IMR-90 (cell line): ENCODE results near the gene MICOS13. TPM values are rescaled to one million over a fixed set of nuclear protein-coding genes. Genes with fewer than 3 reads are reported as not detected.

Experiments
- ATAC-seq: fragments of 200-7000 bp; cut with Tn5 transposase; 2 replicates; pipeline ENCODE4 v1.9.1; 2020; ENCODE audit warnings: low read depth, mild to moderate bottlenecking, moderate library complexity
- BruUV-seq: library from RNA; stranded (reverse); fragments of 400-500 nt; replicated peaks from 2 replicates; lab custom pipeline; 2021; lab: Mats Ljungman, UMichigan
- CTCF ChIA-PET: fragments of 300-600 bp; formaldehyde crosslinking; extraction: SDS; loops from one replicate; lab custom pipeline; 2021; ENCODE audit warnings: antibody characterized with exemption; lab: Yijun Ruan, JAX
- POLR2A ChIA-PET: fragments of 300-600 bp; sonication (Branson Sonifier 250); formaldehyde crosslinking; loops from one replicate; lab custom pipeline; 2022; ENCODE audit warnings: antibody characterized with exemption; ENCODE audit not compliant: unreplicated experiment; lab: Charles Lee
- DNase-seq: peaks from one replicate; pipeline ENCODE4 v3.0.0; 2013
- H2AFZ ChIP-seq: replicated peaks from 2 replicates; pipeline ENCODE3; 2013; ENCODE audit warnings: low read length, mild to moderate bottlenecking; ENCODE audit not compliant: poor library complexity
- H2AK5ac ChIP-seq: 2 replicates; pipeline ENCODE4 v1.6.1; 2013; ENCODE audit warnings: low read depth, low read length, inconsistent platforms
- H2AK9ac ChIP-seq: replicated peaks from 2 replicates; pipeline ENCODE3; 2013; ENCODE audit warnings: mild to moderate bottlenecking, low read depth, low read length, moderate library complexity; ENCODE audit not compliant: poor library complexity
- H2BK120ac ChIP-seq: 2 replicates; pipeline ENCODE4 v1.6.1; 2013; ENCODE audit warnings: low read depth, low read length, inconsistent platforms
- H2BK15ac ChIP-seq: 3 replicates; pipeline ENCODE4 v1.6.1; 2013; ENCODE audit warnings: low read depth, low read length, inconsistent platforms
- H2BK20ac ChIP-seq: 2 replicates; pipeline ENCODE4 v1.6.1; 2013; ENCODE audit warnings: low read depth, mild to moderate bottlenecking, inconsistent platforms, low read length, moderate library complexity
- H2BK5ac ChIP-seq: 2 replicates; pipeline ENCODE4 v1.6.1; 2013; ENCODE audit warnings: mild to moderate bottlenecking, low read depth, low read length, inconsistent platforms; ENCODE audit not compliant: poor library complexity, severe bottlenecking
- H3K14ac ChIP-seq: replicated peaks from 2 replicates; pipeline ENCODE4 v1.6.1; 2013; ENCODE audit warnings: low read depth, low read length, inconsistent platforms
- H3K18ac ChIP-seq: 2 replicates; pipeline ENCODE4 v1.6.1; 2013; ENCODE audit warnings: low read depth, low read length, control low read depth
- H3K23ac ChIP-seq: 2 replicates; pipeline ENCODE4 v1.6.1; 2013; ENCODE audit warnings: low read depth, low read length, inconsistent platforms
- H3K27ac ChIP-seq: 2 replicates; pipeline ENCODE4 v1.5.1; 2013; ENCODE audit warnings: mild to moderate bottlenecking, control low read depth, low read length; ENCODE audit not compliant: insufficient read depth
- H3K27me3 ChIP-seq: 2 replicates; pipeline ENCODE4 v1.6.1; 2013; ENCODE audit warnings: low read length; ENCODE audit not compliant: control insufficient read depth, insufficient read depth
- H3K36me3 ChIP-seq: 2 replicates; pipeline ENCODE4 v1.6.1; 2013; ENCODE audit warnings: low read length, mixed read lengths; ENCODE audit not compliant: control insufficient read depth, insufficient read depth
- H3K4ac ChIP-seq: 2 replicates; pipeline ENCODE4 v1.6.1; 2013; ENCODE audit warnings: low read depth, low read length, inconsistent platforms
- H3K4me1 ChIP-seq: 2 replicates; pipeline ENCODE4 v1.6.1; 2013; ENCODE audit warnings: low read length, mixed read lengths; ENCODE audit not compliant: control insufficient read depth, insufficient read depth
- H3K4me2 ChIP-seq: 2 replicates; pipeline ENCODE4 v1.6.1; 2013; ENCODE audit warnings: low read depth, mild to moderate bottlenecking, control low read depth, low read length, moderate library complexity
- H3K4me3 ChIP-seq: 2 replicates; pipeline ENCODE4 v1.5.1; 2013; ENCODE audit warnings: low read depth, mild to moderate bottlenecking, control low read depth, low read length, moderate library complexity; ENCODE audit not compliant: insufficient read depth
- H3K56ac ChIP-seq: 2 replicates; pipeline ENCODE4 v1.6.1; 2013; ENCODE audit warnings: low read length, inconsistent platforms; ENCODE audit not compliant: insufficient read depth; ENCODE audit errors: extremely low read depth
- H3K79me1 ChIP-seq, 2 experiments: 2 replicates each; pipeline ENCODE4 v1.6.1; 2013; ENCODE audit warnings: low read length in 2 of 2, inconsistent platforms in 1 of 2, low read depth in 1 of 2
- H3K9ac ChIP-seq: 2 replicates; pipeline ENCODE4 v1.6.1; 2013; ENCODE audit warnings: low read depth, low read length, control low read depth
- H3K9me1 ChIP-seq: 2 replicates; pipeline ENCODE4 v1.6.1; 2013; ENCODE audit warnings: low read length, inconsistent platforms; ENCODE audit not compliant: insufficient read depth
- H3K9me3 ChIP-seq: 2 replicates; pipeline ENCODE4 v1.6.1; 2013; ENCODE audit warnings: low read length; ENCODE audit not compliant: control insufficient read depth, insufficient read depth
- H4K20me1 ChIP-seq: 2 replicates; pipeline ENCODE4 v1.6.1; 2013; ENCODE audit warnings: low read length, inconsistent platforms; ENCODE audit not compliant: insufficient read depth
- H4K5ac ChIP-seq: 2 replicates; pipeline ENCODE4 v1.6.1; 2013; ENCODE audit warnings: mild to moderate bottlenecking, low read depth, low read length, control low read depth
- H4K8ac ChIP-seq, 2 experiments: 2 replicates each; pipeline ENCODE4 v1.6.1; 2013; ENCODE audit warnings: low read depth in 2 of 2, low read length in 2 of 2, control low read depth in 1 of 2, inconsistent platforms in 1 of 2
- H4K91ac ChIP-seq: 2 replicates; pipeline ENCODE4 v1.6.1; 2013; ENCODE audit warnings: low read depth, low read length, inconsistent platforms; ENCODE audit not compliant: insufficient read depth
- BHLHE40 ChIP-seq: fragments of 150-350 bp; IDR thresholded peaks from 2 replicates; pipeline ENCODE4 v1.6.1; 2016; ENCODE audit warnings: mild to moderate bottlenecking, low read depth, low read length
- CEBPB ChIP-seq: IDR thresholded peaks from 2 replicates; pipeline ENCODE4 v1.6.1; 2012; ENCODE audit warnings: low read depth, low read length, improper control_type of control experiment
- CHD1 ChIP-seq: IDR thresholded peaks from 2 replicates; pipeline ENCODE4 v1.6.1; 2012; ENCODE audit warnings: low read depth, low read length, improper control_type of control experiment
- FOS ChIP-seq: fragments of 150-350 bp; IDR thresholded peaks from 2 replicates; pipeline ENCODE4 v1.6.1; 2016; ENCODE audit warnings: low read depth, low read length
- MAFK ChIP-seq: IDR thresholded peaks from 2 replicates; pipeline ENCODE4 v1.6.1; 2012; ENCODE audit warnings: low read depth, low read length, improper control_type of control experiment
- MAZ ChIP-seq: IDR thresholded peaks from 2 replicates; pipeline ENCODE4 v1.6.1; 2012; ENCODE audit warnings: low read depth, mild to moderate bottlenecking, low read length, improper control_type of control experiment, moderate library complexity, borderline replicate concordance
- MXI1 ChIP-seq: IDR thresholded peaks from 2 replicates; pipeline ENCODE4 v1.6.1; 2012; ENCODE audit warnings: low read depth, mild to moderate bottlenecking, low read length, moderate library complexity, borderline replicate concordance
- NFE2L2 ChIP-seq: fragments of 150-350 bp; IDR thresholded peaks from 2 replicates; pipeline ENCODE4 v1.6.1; 2016; ENCODE audit warnings: low read depth, mild to moderate bottlenecking, low read length
- POLR2A ChIP-seq: IDR thresholded peaks from 2 replicates; pipeline ENCODE4 v1.6.1; 2012; ENCODE audit warnings: mild to moderate bottlenecking, low read depth, low read length
- RAD21 ChIP-seq: IDR thresholded peaks from 2 replicates; pipeline ENCODE4 v1.6.1; 2012; ENCODE audit warnings: low read length, improper control_type of control experiment
- RCOR1 ChIP-seq: IDR thresholded peaks from 2 replicates; pipeline ENCODE4 v1.6.1; 2012; ENCODE audit warnings: mild to moderate bottlenecking, low read length, improper control_type of control experiment; ENCODE audit not compliant: insufficient replicate concordance
- RFX5 ChIP-seq: IDR thresholded peaks from 2 replicates; pipeline ENCODE4 v1.8.0; 2012; ENCODE audit warnings: low read depth, mild to moderate bottlenecking, low read length, moderate library complexity
- SMC3 ChIP-seq: fragments of 150-350 bp; IDR thresholded peaks from 2 replicates; pipeline ENCODE4 v1.6.1; 2016; ENCODE audit warnings: low read depth, mild to moderate bottlenecking, antibody characterized with exemption, low read length, moderate library complexity
- WGBS, 2 experiments: methylation state at CpG; one replicate each; pipeline versions ENCODE4 v1.1.5 to v1.1.7; 2013; ENCODE audit warnings: missing lambda C conversion rate in 2 of 2; ENCODE audit not compliant: insufficient read length in 1 of 2; ENCODE audit errors: extremely low coverage in 2 of 2; 5-methylcytosine and 5-hydroxymethylcytosine counted together
- dilution Hi-C: fragments of 300-500 bp; cut with HindIII; formaldehyde crosslinking; loops from one replicate; pipeline ENCODE4 v1.14.3; 2018; ENCODE audit warnings: low sequenced_read_pairs; ENCODE audit not compliant: unreplicated experiment
- in situ Hi-C: fragments of 300-500 bp; cut with MboI; formaldehyde crosslinking; loops from 3 replicates; pipeline ENCODE4 v1.14.3; 2019; ENCODE audit warnings: low sequenced_read_pairs, inconsistent platforms, mixed read lengths
- intact Hi-C: fragments of 100-400 bp; cut with micrococcal nuclease; formaldehyde crosslinking; loops from 2 replicates; pipeline ENCODE4 v1.10.0; 2022
- polyA plus RNA-seq, 3 experiments: library from polyadenylated mRNA; depleted of rRNA; stranded (reverse); fragments of >200 nt; gene quantifications; 2 replicates each; pipeline ENCODE4 v1.2.3, GENCODE V29; 2012; ENCODE audit warnings: low replicate concordance in 1 of 3
- total RNA-seq: library from RNA; depleted of rRNA; stranded (reverse); fragments of >200 nt; gene quantifications from 2 replicates; pipeline ENCODE4 v1.2.3, GENCODE V29; 2012
- TF ChIP-seq, protein P1 (sequence below): fragments of 150-350 bp; IDR thresholded peaks from 2 replicates; pipeline ENCODE4 v1.6.1; 2017; ENCODE audit warnings: mild to moderate bottlenecking, antibody characterized with exemption, low read length, low read depth
- TF ChIP-seq, protein P2 (sequence below): conservative IDR thresholded peaks from 2 replicates; pipeline ENCODE4 v1.5.1; 2012; ENCODE audit warnings: mild to moderate bottlenecking, low read depth, low read length, improper control_type of control experiment
- TF ChIP-seq, protein P3 (sequence below): fragments of 150-350 bp; IDR thresholded peaks from 2 replicates; pipeline ENCODE4 v1.6.1; 2016; ENCODE audit warnings: low read depth, mild to moderate bottlenecking, low read length, moderate library complexity, borderline replicate concordance

Gene MICOS13
- total and polyA plus RNA-seq, 2 of the 4 experiments (the other 2 are of a cell fraction), result 14.5 to 48.9 TPM

DNA sequence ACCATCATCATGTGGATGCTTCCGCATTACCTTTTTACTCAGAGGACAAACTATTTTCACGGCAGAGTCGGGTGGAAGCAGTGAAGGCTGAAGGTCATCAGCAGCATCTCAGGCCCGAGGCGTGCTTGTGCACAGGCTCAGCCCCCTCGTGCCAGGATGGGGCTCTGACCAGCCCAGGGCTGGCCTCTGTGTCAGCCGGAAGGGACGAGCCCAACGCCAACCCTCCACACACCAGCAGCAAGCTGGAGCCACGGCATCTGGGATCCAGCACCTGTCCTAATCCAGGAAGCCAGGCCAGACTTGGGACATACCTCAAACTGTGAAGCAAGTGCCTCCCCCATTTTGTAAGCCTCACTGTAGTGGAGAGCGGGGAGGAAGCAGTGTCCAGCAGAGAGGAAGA, 11.1 kb downstream of the MICOS13 start:
- H2AK5ac ChIP-seq, result no peak overlapping the region
- 0 out of 2 replicates have a peak, but pooled peaks cover 6% of the 10 kb centered on the region for H3K9me1 ChIP-seq
- peaks cover 31% of the 10 kb centered on the region for H4K20me1 ChIP-seq
- no peak overlapping the region for H3K9ac ChIP-seq
- no peaks in the 10 kb centered on the region for H3K9me3 ChIP-seq
- no peak for TF ChIP-seq MAFK
- TF ChIP-seq, protein P1, sequence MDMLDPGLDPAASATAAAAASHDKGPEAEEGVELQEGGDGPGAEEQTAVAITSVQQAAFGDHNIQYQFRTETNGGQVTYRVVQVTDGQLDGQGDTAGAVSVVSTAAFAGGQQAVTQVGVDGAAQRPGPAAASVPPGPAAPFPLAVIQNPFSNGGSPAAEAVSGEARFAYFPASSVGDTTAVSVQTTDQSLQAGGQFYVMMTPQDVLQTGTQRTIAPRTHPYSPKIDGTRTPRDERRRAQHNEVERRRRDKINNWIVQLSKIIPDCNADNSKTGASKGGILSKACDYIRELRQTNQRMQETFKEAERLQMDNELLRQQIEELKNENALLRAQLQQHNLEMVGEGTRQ, result no peak
- TF ChIP-seq NFE2L2, result no peak
- no peak for TF ChIP-seq FOS
- TF ChIP-seq CEBPB, result no peak
- TF ChIP-seq MAZ, result no peak
- TF ChIP-seq RAD21, result no peak
- TF ChIP-seq POLR2A, result no peak
- no peak for TF ChIP-seq SMC3
- no peak for TF ChIP-seq BHLHE40
- TF ChIP-seq MXI1, result no peak
- TF ChIP-seq, protein P2, sequence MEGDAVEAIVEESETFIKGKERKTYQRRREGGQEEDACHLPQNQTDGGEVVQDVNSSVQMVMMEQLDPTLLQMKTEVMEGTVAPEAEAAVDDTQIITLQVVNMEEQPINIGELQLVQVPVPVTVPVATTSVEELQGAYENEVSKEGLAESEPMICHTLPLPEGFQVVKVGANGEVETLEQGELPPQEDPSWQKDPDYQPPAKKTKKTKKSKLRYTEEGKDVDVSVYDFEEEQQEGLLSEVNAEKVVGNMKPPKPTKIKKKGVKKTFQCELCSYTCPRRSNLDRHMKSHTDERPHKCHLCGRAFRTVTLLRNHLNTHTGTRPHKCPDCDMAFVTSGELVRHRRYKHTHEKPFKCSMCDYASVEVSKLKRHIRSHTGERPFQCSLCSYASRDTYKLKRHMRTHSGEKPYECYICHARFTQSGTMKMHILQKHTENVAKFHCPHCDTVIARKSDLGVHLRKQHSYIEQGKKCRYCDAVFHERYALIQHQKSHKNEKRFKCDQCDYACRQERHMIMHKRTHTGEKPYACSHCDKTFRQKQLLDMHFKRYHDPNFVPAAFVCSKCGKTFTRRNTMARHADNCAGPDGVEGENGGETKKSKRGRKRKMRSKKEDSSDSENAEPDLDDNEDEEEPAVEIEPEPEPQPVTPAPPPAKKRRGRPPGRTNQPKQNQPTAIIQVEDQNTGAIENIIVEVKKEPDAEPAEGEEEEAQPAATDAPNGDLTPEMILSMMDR, result no peak
- TF ChIP-seq RFX5, result no peak
- TF ChIP-seq, protein P3, sequence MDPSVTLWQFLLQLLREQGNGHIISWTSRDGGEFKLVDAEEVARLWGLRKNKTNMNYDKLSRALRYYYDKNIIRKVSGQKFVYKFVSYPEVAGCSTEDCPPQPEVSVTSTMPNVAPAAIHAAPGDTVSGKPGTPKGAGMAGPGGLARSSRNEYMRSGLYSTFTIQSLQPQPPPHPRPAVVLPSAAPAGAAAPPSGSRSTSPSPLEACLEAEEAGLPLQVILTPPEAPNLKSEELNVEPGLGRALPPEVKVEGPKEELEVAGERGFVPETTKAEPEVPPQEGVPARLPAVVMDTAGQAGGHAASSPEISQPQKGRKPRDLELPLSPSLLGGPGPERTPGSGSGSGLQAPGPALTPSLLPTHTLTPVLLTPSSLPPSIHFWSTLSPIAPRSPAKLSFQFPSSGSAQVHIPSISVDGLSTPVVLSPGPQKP, result no peak
- TF ChIP-seq RCOR1, result no peak
- TF ChIP-seq CHD1, result no peak
- H3K27ac ChIP-seq, result no peak overlapping the region
- H3K56ac ChIP-seq, result no peak overlapping the region
- no TSS peak for BruUV-seq
- H3K4me3 ChIP-seq, result no peak overlapping the region
- no peak overlapping the region for H2BK5ac ChIP-seq
- ChIA-PET CTCF (no interaction called here), POLR2A (no interaction called here)
- H3K18ac ChIP-seq, result no peak overlapping the region
- 86% methylated on average over 6 of the region's 11 CpGs; no CpG with 5 or more reads in 1 of the 2 experiments for WGBS, 2 experiments
- H3K79me1 ChIP-seq, result peaks cover 3 to 44% of the 10 kb centered on the region in 2 experiments; a peak in 2 of 4 replicates
- intact Hi-C loops, result loop anchor here (5.0 kb wide), 1 partner anchor 47 kb away; the partner anchor contains the start of genes SAFB and SAFB2
- no peak overlapping the region for H4K5ac ChIP-seq
- H4K91ac ChIP-seq, result no peak overlapping the region
- no peak overlapping the region for H2BK120ac ChIP-seq
- in situ Hi-C loops, result no loop called here
- no peak overlapping the region for H2AK9ac ChIP-seq
- no peak overlapping the region for H2AFZ ChIP-seq
- dilution Hi-C loops, result no loop called here
- no peak for ATAC-seq
- no peaks in the 10 kb centered on the region for H3K4me1 ChIP-seq
- H2BK15ac ChIP-seq, result no peak overlapping the region
- no peak for DNase-seq
- H3K23ac ChIP-seq, result no peak overlapping the region
- H4K8ac ChIP-seq, result no peak overlapping the region
- H3K4ac ChIP-seq, result no peak overlapping the region
- no peak overlapping the region for H3K4me2 ChIP-seq
- H2BK20ac ChIP-seq, result no peak overlapping the region
- H3K27me3 ChIP-seq, result no peaks in the 10 kb centered on the region
- H3K36me3 ChIP-seq, result peaks cover 56% of the 10 kb centered on the region
- H3K14ac ChIP-seq, result no peak overlapping the region
